Measurements from ENCODE around the gene NEIL1.
"Not testable (repeated sequence)": the region's sequence is repeated elsewhere in the genome, so short reads cannot be mapped to it uniquely, and the experiment has no call there.

Gene NEIL1

GRCh38 chr15:75380773-75381172 is 33.9 kb downstream of the NEIL1 start:
- no peak for DNase-seq (ENCODE audit: low read depth in 2 of 2)

DNA sequence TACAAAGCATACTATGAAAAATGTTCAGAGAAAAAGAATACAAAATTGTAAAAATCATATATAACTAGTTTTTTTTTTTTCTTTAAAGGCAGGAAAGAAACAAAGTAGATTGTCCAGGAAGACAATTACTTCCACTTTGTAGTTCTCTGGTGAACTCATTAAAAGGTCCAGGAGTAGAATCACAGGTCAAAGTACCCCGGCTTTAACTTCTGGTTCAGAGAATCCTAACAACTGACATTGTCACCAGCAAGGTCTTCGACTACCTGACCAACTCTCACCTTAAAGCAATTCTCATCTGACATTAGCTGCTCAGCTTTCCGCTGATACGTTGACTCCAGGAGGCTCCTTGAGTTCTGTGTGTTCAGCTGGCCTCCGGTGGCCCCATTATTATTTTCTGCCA is 37.1 kb downstream of the NEIL1 start:
- DNase-seq (ENCODE audit: low read depth in 2 of 2), result not testable (repeated sequence)

DNA sequence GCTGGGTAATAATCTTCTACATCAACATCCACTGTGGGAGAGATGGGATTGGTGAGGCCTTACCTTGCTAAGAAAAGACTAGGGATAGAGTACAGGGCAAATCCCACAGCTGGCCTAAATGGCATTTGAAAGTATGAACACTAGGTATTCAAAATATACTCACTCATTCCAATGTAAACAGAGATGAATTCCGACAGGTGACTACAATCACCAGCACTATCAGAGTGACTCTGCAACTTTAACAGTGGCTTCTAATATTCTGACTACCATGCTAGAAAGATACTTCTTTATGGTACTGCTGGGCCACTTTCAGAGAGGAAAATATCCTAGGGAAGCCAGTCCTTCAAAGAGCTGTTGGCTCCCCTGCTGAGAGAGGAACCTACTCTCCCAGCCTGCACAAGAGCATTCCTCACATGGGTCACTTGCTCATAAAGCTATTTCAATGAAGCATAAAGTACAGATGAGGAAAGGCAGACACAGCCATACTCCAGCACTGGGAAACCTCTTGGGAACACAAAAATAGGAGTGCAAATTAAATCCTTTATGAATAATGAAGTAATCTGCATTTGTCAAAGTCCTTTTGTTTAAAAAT is 43.0 kb downstream of the NEIL1 start:
- no peak for DNase-seq (ENCODE audit: low read depth in 2 of 2)

DNA sequence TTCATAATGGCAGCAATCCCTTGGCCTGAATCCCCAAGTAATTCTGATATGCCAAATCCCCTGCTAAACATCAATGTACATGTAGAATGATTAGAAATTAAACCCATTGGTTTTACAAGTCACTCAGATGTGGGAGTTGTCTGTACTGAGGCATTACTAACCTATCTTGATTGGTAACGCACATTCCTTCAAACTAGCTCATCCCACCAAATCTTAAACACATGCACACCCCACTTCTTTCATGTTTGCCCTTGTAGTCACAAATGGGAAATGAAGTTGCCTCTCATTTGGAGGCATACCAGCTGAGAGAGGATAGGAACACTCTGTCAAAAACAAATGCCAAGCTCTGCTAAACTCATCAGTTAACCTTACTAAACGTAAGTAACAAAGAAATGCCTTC is 50.7 kb downstream of the NEIL1 start:
- no peak for DNase-seq (ENCODE audit: low read depth in 2 of 2)

DNA sequence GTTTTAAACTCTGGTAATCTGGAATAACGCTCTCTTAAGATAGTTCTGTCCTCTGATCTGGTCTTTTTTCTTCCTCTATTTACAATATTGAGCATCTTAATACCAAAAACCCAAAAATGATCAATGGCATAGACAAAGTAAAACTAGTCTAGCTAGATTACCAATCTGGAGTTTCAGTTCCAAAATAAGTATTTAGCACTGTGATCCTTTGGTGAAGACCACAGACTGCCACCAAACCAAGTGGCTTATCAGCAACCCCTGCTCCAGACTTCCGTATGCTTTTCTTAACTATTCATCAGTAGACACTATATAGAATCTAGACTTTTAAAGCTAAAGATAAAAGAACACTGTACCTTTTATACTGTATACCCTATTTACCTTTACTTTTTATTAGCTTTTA is 57.1 kb downstream of the NEIL1 start:
- no peak for DNase-seq (ENCODE audit: low read depth in 2 of 2)

Measured in stimulated activated CD4-positive, alpha-beta T cell treated with anti-CD3 and anti-CD28 coated beads, Interleukin-12 subunit alpha, Interleukin-12 subunit beta, amount 100 ng/mL, for 24 hours (primary cell).